ENCODE results near the gene KIF26B. TPM values are rescaled to one million over a fixed set of nuclear protein-coding genes. Genes with fewer than 3 reads are reported as not detected.

The KIF26B gene
- total RNA-seq, result 0.32 and 0.61 TPM in 2 replicates

DNA sequence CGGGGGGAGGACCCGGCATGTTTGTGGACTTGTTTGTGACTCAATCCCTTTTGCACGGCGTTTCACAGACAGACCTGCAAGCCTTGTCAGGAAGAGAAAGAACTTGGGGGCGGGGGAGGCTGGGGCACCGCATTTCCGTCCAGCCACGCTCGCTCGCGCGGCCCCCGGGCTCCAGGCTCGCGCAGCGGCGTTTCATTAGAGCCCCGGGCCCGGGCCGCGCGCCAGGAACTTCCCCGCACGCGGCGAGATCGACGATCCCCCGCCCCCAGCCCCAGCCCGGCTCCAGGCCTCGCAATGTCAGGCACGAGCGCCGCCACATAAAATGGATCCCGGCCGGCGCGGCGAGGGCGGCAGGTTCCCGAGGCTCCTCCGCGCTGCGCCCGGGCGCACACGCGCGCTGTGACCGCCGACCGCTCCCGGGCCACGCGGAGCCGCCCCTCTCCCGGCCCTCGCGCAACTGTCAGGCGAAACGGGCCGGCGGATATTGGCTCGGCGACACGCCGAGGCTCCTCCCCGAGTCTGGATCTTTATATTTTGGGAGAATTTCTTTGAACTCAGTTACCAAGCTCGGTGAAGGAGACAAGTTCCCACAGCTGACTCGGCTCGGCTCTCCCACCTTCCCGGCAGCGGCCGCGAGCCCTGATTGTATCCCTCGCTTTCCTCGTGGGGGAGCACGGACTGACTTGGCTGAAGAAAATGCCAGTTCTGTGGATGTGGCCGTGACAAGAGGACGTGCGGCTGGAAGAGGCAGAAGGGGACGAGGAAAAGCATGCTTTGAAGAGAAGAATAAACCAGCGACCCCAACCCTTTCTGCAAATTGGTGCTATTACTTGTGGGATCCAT lies at the start of gene KIF26B:
Gene KIF26B (plus strand): TSS at position 557 of the 843 bp plus-strand sequence. CDS start 440 bp downstream, outside the sequence.

Measured in epithelial cell of umbilical artery (primary cell).